GM10266 (cell line): ENCODE data around the gene VAV3.
A peak's percentile ranks its signal among the peaks of the same experiment; 100 is the strongest.
"Not testable (repeated sequence)": the region's sequence is repeated elsewhere in the genome, so short reads cannot be mapped to it uniquely, and the experiment has no call there.

Source experiments
- DNase-seq: peaks from one replicate; pipeline ENCODE4 v3.0.0; 2012; ENCODE audit errors: extremely low spot score
- TF ChIP-seq, protein P1 (sequence below): IDR thresholded peaks from 2 replicates; pipeline ENCODE4 v1.5.1; 2012; ENCODE audit warnings: mild to moderate bottlenecking, low read depth; ENCODE audit not compliant: control insufficient read depth, insufficient read depth; ENCODE audit errors: missing control alignments

The VAV3 gene

DNA sequence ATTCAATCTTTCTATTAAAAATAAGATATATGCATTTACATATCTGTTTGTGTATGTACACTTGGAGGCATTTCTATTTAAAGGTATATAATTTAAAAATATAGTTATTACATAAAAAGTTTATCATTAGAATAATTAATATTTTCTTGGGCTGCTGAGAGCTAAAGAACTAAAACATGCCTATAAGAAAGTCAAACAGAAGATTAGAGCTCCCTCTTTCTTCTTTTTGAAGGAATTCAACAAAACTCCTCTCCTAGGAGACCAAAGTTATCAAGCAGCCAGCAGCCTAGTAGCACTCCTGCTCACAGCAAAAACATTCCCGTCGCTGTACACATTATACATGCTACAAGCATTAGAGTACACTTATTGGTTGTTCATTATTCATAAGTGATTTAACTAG, 216.4 kb downstream of the VAV3 start:
- TF ChIP-seq, protein P1, sequence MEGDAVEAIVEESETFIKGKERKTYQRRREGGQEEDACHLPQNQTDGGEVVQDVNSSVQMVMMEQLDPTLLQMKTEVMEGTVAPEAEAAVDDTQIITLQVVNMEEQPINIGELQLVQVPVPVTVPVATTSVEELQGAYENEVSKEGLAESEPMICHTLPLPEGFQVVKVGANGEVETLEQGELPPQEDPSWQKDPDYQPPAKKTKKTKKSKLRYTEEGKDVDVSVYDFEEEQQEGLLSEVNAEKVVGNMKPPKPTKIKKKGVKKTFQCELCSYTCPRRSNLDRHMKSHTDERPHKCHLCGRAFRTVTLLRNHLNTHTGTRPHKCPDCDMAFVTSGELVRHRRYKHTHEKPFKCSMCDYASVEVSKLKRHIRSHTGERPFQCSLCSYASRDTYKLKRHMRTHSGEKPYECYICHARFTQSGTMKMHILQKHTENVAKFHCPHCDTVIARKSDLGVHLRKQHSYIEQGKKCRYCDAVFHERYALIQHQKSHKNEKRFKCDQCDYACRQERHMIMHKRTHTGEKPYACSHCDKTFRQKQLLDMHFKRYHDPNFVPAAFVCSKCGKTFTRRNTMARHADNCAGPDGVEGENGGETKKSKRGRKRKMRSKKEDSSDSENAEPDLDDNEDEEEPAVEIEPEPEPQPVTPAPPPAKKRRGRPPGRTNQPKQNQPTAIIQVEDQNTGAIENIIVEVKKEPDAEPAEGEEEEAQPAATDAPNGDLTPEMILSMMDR = no peak
- no peak for DNase-seq

DNA sequence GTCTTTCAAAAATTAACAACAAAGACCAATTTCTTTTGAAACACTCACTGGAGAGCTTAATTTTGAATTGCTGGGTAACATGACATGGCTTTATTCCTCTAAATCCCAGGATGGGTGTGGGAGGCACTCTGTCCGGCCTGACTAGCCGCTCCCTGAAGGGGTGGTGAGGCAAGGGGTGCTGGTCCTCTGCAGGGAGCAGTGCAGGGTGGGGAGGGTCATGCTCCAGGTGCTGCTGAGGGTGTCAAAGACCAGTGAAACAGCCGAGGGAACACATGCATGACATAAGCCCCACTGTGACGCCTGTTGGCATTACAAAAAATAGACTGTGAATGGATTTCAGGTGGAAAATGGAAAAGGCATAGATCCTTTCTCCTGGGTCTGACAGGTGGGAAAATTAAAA, 223.7 kb downstream of the VAV3 start:
- TF ChIP-seq, protein P1 = no peak
- no peak for DNase-seq

DNA sequence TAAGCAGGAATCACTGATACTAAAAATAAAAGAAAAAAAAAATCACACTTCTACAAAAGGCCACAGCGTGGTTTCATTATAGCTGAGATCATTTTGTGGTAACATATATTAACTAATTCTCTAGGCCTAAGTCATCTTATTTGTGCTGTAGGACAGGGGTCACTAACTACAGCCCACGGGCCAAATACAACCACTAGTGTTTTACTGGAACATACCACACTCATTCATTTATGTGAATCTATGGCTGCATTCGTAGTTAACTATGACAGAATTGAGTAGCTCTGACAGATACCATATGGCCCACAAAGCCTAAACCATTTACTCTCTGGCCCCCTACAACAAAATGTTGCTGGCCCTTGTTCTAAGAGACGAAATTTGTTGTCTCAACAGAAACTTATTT, 224.4 kb downstream of the VAV3 start:
- DNase-seq = peak; percentile 7
- TF ChIP-seq, protein P1 = no peak

GRCh38 chr1:107739651-107740050, 225.3 kb downstream of the VAV3 start:
- TF ChIP-seq, protein P1 = no peak
- no peak for DNase-seq

- no peak for DNase-seq
- TF ChIP-seq, protein P1 = no peak
These were observed 225.8 kb downstream of the VAV3 start for GRCh38 chr1:107739201-107739600.

- DNase-seq = not testable (repeated sequence)
These were observed 231.6 kb downstream of the VAV3 start for GRCh38 chr1:107733401-107733800.

DNA sequence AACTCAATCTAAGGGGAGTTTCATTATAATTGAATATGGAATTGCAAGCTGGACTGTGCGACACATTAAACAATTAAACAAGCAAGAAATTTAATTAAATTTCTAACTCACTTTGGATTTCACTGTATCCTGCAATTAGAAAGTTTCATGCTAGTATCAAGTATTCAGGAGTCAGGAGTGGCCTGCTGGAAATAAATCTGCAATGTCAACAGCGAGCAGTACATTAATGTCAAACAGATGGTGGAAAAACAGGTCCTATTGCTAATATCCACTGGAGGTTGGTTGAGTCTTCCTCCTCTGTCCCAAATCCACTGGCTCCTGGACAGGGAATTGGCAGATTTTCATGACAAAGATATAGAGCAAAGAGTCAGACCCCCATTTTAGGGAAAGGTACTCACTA, 237.1 kb downstream of the VAV3 start:
- TF ChIP-seq, protein P1 = no peak
- DNase-seq = no peak

GRCh38 chr1:107726860-107727259, 238.1 kb downstream of the VAV3 start:
- TF ChIP-seq, protein P1 = no peak
- DNase-seq = no peak
